ENCODE results near the gene ESYT3. TPM values are rescaled to one million over a fixed set of nuclear protein-coding genes. Genes with fewer than 3 reads are reported as not detected.
"Not testable (repeated sequence)": the region's sequence is repeated elsewhere in the genome, so short reads cannot be mapped to it uniquely, and the experiment has no call there.

Gene ESYT3
- total RNA-seq, 2 experiments from 2014 or later, result 0.22 TPM; not detected in 1

- ATAC-seq (ENCODE audit: poor library complexity), result no peak
- no peaks in the 10 kb centered on the region for H3K4me1 Mint-ChIP-seq (ENCODE audit: low read depth)
- H3K36me3 Mint-ChIP-seq (ENCODE audit: low read depth), result no peaks in the 10 kb centered on the region
- H3K4me3 ChIP-seq (ENCODE audit: low read length), result no peak overlapping the region
- TF ChIP-seq CTCF (IDR thresholded peaks at IDR 0.05), result no peak
- ChIA-PET CTCF (no interaction called here), POLR2A (no interaction called here)
- H3K27ac ChIP-seq (ENCODE audit: low read depth in 1 of 2, low read length in 2 of 2), result no peak overlapping the region
- no peaks in the 10 kb centered on the region for H3K4me1 ChIP-seq (ENCODE audit: insufficient read depth, low read length)
- no peaks in the 10 kb centered on the region for H3K27me3 Mint-ChIP-seq
- no peaks in the 10 kb centered on the region for H3K9me3 ChIP-seq (ENCODE audit: control insufficient read depth in 1 of 2, insufficient read depth in 1 of 2, low read length in 2 of 2)
- peaks cover 0 to 2% of the 10 kb centered on the region in 2 experiments for H3K27me3 ChIP-seq (ENCODE audit: control insufficient read depth in 1 of 2, insufficient read depth in 2 of 2, low read length in 2 of 2)
- no peak overlapping the region for H3K27ac Mint-ChIP-seq
- H3K36me3 ChIP-seq (ENCODE audit: insufficient read depth, low read length), result no peaks in the 10 kb centered on the region
- no peak for DNase-seq
- no peaks in the 10 kb centered on the region for H3K9me3 Mint-ChIP-seq
- intact Hi-C loops (cut with DNase I, micrococcal nuclease), result no loop called here
- no peak overlapping the region for H3K4me3 Mint-ChIP-seq
These were observed 18.0 kb downstream of the ESYT3 start for GRCh38 chr3:138452436-138452835.

GRCh38 chr3:138453940-138454339 is 19.5 kb downstream of the ESYT3 start:
- H3K27me3 Mint-ChIP-seq; intact Hi-C loops (cut with DNase I, micrococcal nuclease); DNase-seq; H3K4me3 ChIP-seq (ENCODE audit: low read length); H3K4me1 Mint-ChIP-seq (ENCODE audit: low read depth); H3K27ac ChIP-seq (ENCODE audit: low read depth in 1 of 2, low read length in 2 of 2); CTCF ChIA-PET; H3K9me3 ChIP-seq (ENCODE audit: control insufficient read depth in 1 of 2, insufficient read depth in 1 of 2, low read length in 2 of 2); H3K4me1 ChIP-seq (ENCODE audit: insufficient read depth, low read length); H3K27me3 ChIP-seq (ENCODE audit: control insufficient read depth in 1 of 2, insufficient read depth in 2 of 2, low read length in 2 of 2); POLR2A ChIA-PET; H3K36me3 ChIP-seq (ENCODE audit: insufficient read depth, low read length); H3K4me3 Mint-ChIP-seq; H3K9me3 Mint-ChIP-seq; H3K27ac Mint-ChIP-seq; ATAC-seq (ENCODE audit: poor library complexity); H3K36me3 Mint-ChIP-seq (ENCODE audit: low read depth): not testable (repeated sequence)

GRCh38 chr3:138455801-138456716 is 21.6 kb downstream of the ESYT3 start:
- POLR2A ChIA-PET, result no interaction called here
- peaks cover 0 to 6% of the 10 kb centered on the region in 2 experiments for H3K9me3 ChIP-seq (ENCODE audit: control insufficient read depth in 1 of 2, insufficient read depth in 1 of 2, low read length in 2 of 2)
- Mint-ChIP-seq H3K4me3 (no peak overlapping the region), H3K27ac (no peak overlapping the region), H3K9me3 (no peaks in the 10 kb centered on the region), H3K36me3 (ENCODE audit: low read depth) (no peaks in the 10 kb centered on the region), H3K4me1 (ENCODE audit: low read depth) (no peaks in the 10 kb centered on the region), H3K27me3 (no peaks in the 10 kb centered on the region)
- no peak overlapping the region for H3K4me3 ChIP-seq (ENCODE audit: low read length)
- DNase-seq (peak in 1 of 14 experiments; percentile 7), ATAC-seq (ENCODE audit: poor library complexity) (no peak)
- no peak overlapping the region for H3K27ac ChIP-seq (ENCODE audit: low read depth in 1 of 2, low read length in 2 of 2)
- peaks cover 0 to 2% of the 10 kb centered on the region in 2 experiments for H3K27me3 ChIP-seq (ENCODE audit: control insufficient read depth in 1 of 2, insufficient read depth in 2 of 2, low read length in 2 of 2)
- H3K36me3 ChIP-seq (ENCODE audit: insufficient read depth, low read length), result no peaks in the 10 kb centered on the region
- H3K4me1 ChIP-seq (ENCODE audit: insufficient read depth, low read length), result no peaks in the 10 kb centered on the region
- CTCF ChIA-PET, result no interaction called here
- intact Hi-C loops (cut with DNase I, micrococcal nuclease), result no loop called here
- TF ChIP-seq CTCF (IDR thresholded peaks at IDR 0.05), result no peak

Measured in CD4-positive, alpha-beta T cell (primary cell).